ENCODE data around the gene SPATS1.
A peak's percentile ranks its signal among the peaks of the same experiment; 100 is the strongest.

The SPATS1 gene

GRCh38 chr6:44342489-44342888 lies at the start of gene SPATS1:
TSS of gene SPATS1 (plus strand) at chr6:44342650. CDS start at chr6:44343096, 446 bp downstream.
- in situ Hi-C loops (cut with MboI; ENCODE audit: low pct_unique_long_range_greater_than_20kb, low sequenced_read_pairs, unreplicated experiment), result loop anchor here (25.0 kb wide), 1 partner anchor 180 kb away; the partner anchor contains the start of gene CAPN11
- TF ChIP-seq CTCF (IDR thresholded peaks at IDR 0.05; ENCODE audit: extremely low read depth, insufficient read depth, missing control alignments), result no peak
- DNase-seq (ENCODE audit: low spot score), result no peak

GRCh38 chr6:44292661-44293365 lies 49.6 kb upstream of the SPATS1 start:
- in situ Hi-C loops (cut with MboI; ENCODE audit: low pct_unique_long_range_greater_than_20kb, low sequenced_read_pairs, unreplicated experiment), result no loop called here
- no peak for DNase-seq (ENCODE audit: low spot score)
- no peak for TF ChIP-seq CTCF (IDR thresholded peaks at IDR 0.05; ENCODE audit: extremely low read depth, insufficient read depth, missing control alignments)

- in situ Hi-C loops (cut with MboI; ENCODE audit: low pct_unique_long_range_greater_than_20kb, low sequenced_read_pairs, unreplicated experiment), result no loop called here
- DNase-seq (ENCODE audit: low spot score), result no peak
- TF ChIP-seq CTCF (IDR thresholded peaks at IDR 0.05; ENCODE audit: extremely low read depth, insufficient read depth, missing control alignments), result no peak
These were observed 47.3 kb upstream of the SPATS1 start for GRCh38 chr6:44294832-44295791.

- peak; percentile 67 for DNase-seq (ENCODE audit: low spot score)
- TF ChIP-seq CTCF (IDR thresholded peaks at IDR 0.05; ENCODE audit: extremely low read depth, insufficient read depth, missing control alignments), result no peak
- in situ Hi-C loops (cut with MboI; ENCODE audit: low pct_unique_long_range_greater_than_20kb, low sequenced_read_pairs, unreplicated experiment), result no loop called here
These were observed 45.1 kb upstream of the SPATS1 start for GRCh38 chr6:44297063-44298038.

- in situ Hi-C loops (cut with MboI; ENCODE audit: low pct_unique_long_range_greater_than_20kb, low sequenced_read_pairs, unreplicated experiment), result no loop called here
- TF ChIP-seq CTCF (IDR thresholded peaks at IDR 0.05; ENCODE audit: extremely low read depth, insufficient read depth, missing control alignments), result no peak
- no peak for DNase-seq (ENCODE audit: low spot score)
These were observed 44.2 kb upstream of the SPATS1 start for GRCh38 chr6:44298055-44298803.
